Mesothelial cell of epicardium (in vitro differentiated cells): ENCODE results near the gene GALNT10. TPM values are rescaled to one million over a fixed set of nuclear protein-coding genes. Genes with fewer than 3 reads are reported as not detected.

Experiments used
- DNase-seq, 2 experiments: peaks; one replicate each; pipeline ENCODE4 v3.0.0; 2021; ENCODE audit warnings: low spot score in 2 of 2; ENCODE audit not compliant: unreplicated experiment in 2 of 2
- H3K27ac Mint-ChIP-seq: 2 replicates; pipeline ENCODE4 v1.8.0; 2021; ENCODE audit warnings: mixed read lengths
- H3K27me3 Mint-ChIP-seq: 2 replicates; pipeline ENCODE4 v1.8.0; 2021; ENCODE audit warnings: low read depth, mixed read lengths
- H3K36me3 Mint-ChIP-seq: 2 replicates; pipeline ENCODE4 v1.8.0; 2021; ENCODE audit warnings: mixed read lengths
- H3K4me1 Mint-ChIP-seq: 2 replicates; pipeline ENCODE4 v1.8.0; 2021; ENCODE audit warnings: mixed read lengths
- H3K4me3 Mint-ChIP-seq: 2 replicates; pipeline ENCODE4 v1.8.0; 2021; ENCODE audit warnings: mild to moderate bottlenecking, moderate library complexity, mixed read lengths
- H3K9me3 Mint-ChIP-seq: 2 replicates; pipeline ENCODE4 v1.8.0; 2021; ENCODE audit warnings: mixed read lengths
- total RNA-seq: library from RNA; stranded (reverse); gene quantifications from 3 replicates; pipeline ENCODE4 v1.2.1, GENCODE V29; 2021
- TF ChIP-seq, protein P1 (sequence below): fragments of 200-600 bp; sonication (generic); IDR thresholded peaks from one replicate; pipeline ENCODE4 v1.5.0; 2021; ENCODE audit warnings: antibody characterized with exemption; ENCODE audit not compliant: unreplicated experiment

The GALNT10 gene
- total RNA-seq, 1 donor from 2014 or later = 13.9 TPM

DNA sequence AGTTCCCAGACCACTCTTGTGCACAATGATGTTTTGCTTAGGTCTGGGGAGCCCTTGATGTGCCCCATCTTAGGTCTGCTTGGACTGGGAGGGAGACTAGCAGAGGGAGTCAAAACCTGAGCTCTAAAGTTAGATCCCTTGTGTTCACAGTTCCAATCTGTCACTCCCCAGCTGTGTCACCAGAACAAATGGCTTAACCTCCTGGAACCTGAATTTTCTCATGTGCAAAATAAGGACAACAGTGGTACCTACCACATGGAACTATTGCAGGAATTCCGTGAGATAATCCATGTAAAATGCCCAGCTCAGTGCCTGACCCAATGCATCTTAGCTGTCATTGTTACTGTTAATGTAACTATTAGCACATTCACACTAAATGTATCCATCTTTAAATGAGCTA, 45.5 kb downstream of the GALNT10 start:
- Mint-ChIP-seq H3K4me3 (no peak overlapping the region), H3K27me3 (no peaks in the 10 kb centered on the region), H3K27ac (no peak overlapping the region), H3K9me3 (no peaks in the 10 kb centered on the region), H3K36me3 (no peaks in the 10 kb centered on the region), H3K4me1 (peaks cover 7% of the 10 kb centered on the region)
- TF ChIP-seq, protein P1, sequence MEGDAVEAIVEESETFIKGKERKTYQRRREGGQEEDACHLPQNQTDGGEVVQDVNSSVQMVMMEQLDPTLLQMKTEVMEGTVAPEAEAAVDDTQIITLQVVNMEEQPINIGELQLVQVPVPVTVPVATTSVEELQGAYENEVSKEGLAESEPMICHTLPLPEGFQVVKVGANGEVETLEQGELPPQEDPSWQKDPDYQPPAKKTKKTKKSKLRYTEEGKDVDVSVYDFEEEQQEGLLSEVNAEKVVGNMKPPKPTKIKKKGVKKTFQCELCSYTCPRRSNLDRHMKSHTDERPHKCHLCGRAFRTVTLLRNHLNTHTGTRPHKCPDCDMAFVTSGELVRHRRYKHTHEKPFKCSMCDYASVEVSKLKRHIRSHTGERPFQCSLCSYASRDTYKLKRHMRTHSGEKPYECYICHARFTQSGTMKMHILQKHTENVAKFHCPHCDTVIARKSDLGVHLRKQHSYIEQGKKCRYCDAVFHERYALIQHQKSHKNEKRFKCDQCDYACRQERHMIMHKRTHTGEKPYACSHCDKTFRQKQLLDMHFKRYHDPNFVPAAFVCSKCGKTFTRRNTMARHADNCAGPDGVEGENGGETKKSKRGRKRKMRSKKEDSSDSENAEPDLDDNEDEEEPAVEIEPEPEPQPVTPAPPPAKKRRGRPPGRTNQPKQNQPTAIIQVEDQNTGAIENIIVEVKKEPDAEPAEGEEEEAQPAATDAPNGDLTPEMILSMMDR = no peak
- no peak for DNase-seq

DNA sequence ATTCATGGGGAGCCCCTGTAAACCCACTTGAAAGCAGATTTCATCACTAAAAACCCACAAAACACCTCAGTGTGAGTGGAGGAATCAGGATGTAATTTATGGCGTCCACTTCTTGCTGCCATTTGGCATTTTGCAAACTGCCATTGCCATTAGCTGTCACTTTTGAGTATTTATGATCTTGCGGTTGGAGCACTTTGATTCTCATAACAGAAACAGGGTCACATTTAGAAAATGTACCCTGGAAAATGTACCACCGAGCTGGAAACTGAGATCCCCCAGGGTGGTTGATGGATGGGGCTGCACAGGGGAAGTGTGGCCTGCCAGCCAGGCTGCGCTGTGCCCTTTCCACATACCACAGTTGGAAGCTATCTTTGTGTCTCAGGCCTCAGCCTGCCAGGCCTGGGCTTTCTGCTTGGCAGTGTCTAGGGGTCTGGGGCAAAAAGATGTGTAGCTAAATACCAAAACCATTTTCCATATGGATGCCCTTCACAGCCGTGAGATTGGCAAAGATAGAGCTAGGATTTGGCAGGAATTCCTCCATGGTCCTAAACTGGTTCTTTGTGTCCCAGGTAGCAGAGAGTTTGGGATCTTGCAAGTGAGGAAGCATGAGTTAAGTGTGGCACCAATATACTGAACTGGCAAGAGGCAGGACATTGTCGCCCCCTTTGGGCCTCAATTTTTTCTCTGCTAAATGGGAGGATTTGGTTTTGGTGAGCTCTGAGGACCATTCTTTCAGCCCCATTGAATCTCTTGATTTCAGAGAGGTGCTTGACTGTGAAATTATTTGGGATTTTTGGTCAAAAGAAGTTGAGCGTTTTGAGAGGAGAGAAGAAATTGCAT, 46.2 kb downstream of the GALNT10 start:
- no peaks in the 10 kb centered on the region for H3K9me3 Mint-ChIP-seq
- H3K27me3 Mint-ChIP-seq = no peaks in the 10 kb centered on the region
- H3K36me3 Mint-ChIP-seq = no peaks in the 10 kb centered on the region
- H3K27ac Mint-ChIP-seq = no peak overlapping the region
- DNase-seq = no peak
- TF ChIP-seq, protein P1 = no peak
- no peak overlapping the region for H3K4me3 Mint-ChIP-seq
- H3K4me1 Mint-ChIP-seq = peaks cover 10% of the 10 kb centered on the region

DNA sequence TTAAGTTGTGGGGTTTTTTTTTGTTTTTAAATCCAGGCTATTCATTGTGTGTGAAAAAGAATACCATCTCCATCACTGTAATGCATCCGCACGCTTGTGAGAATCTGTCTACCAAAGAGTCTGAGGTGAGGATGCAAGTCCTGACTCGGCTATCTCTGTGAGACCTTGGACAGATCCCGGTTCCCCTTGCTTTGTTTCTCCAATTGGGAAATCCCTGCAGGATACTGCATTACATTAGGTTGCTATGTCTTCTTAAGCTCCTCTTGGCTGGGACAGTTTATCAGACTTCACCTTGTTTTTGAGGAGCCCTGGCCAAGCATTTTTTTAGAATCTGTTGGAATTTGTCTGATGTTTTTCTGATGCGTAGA, 46.8 kb downstream of the GALNT10 start:
- H3K36me3 Mint-ChIP-seq = no peaks in the 10 kb centered on the region
- H3K27me3 Mint-ChIP-seq = no peaks in the 10 kb centered on the region
- TF ChIP-seq, protein P1 = no peak
- H3K27ac Mint-ChIP-seq = no peak overlapping the region
- no peak overlapping the region for H3K4me3 Mint-ChIP-seq
- DNase-seq = no peak
- peaks cover 11% of the 10 kb centered on the region for H3K4me1 Mint-ChIP-seq
- H3K9me3 Mint-ChIP-seq = no peaks in the 10 kb centered on the region

DNA sequence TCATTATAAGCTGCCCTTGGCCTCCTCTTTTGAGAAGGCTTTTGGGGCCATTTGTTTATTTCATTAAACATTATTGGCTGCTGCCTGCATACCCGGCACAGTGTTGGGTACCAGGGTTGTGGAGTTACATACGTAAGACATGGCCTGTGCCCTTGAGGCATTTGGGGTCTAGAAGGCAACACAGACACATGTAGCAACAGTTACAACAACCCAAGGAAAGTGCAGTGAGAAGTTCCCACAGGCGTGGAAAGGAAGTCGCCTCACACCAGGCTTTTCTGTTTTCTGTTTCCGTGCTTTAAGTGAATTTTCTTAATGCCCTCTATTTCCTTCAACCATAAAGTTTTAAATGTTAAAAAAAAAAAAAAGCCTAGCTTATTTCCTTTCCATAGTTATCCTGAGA, 47.4 kb downstream of the GALNT10 start:
- Mint-ChIP-seq H3K36me3 (no peaks in the 10 kb centered on the region), H3K4me1 (peaks cover 16% of the 10 kb centered on the region), H3K27me3 (no peaks in the 10 kb centered on the region), H3K9me3 (no peaks in the 10 kb centered on the region), H3K4me3 (no peak overlapping the region), H3K27ac (no peak overlapping the region)
- TF ChIP-seq, protein P1 = no peak
- DNase-seq = no peak

DNA sequence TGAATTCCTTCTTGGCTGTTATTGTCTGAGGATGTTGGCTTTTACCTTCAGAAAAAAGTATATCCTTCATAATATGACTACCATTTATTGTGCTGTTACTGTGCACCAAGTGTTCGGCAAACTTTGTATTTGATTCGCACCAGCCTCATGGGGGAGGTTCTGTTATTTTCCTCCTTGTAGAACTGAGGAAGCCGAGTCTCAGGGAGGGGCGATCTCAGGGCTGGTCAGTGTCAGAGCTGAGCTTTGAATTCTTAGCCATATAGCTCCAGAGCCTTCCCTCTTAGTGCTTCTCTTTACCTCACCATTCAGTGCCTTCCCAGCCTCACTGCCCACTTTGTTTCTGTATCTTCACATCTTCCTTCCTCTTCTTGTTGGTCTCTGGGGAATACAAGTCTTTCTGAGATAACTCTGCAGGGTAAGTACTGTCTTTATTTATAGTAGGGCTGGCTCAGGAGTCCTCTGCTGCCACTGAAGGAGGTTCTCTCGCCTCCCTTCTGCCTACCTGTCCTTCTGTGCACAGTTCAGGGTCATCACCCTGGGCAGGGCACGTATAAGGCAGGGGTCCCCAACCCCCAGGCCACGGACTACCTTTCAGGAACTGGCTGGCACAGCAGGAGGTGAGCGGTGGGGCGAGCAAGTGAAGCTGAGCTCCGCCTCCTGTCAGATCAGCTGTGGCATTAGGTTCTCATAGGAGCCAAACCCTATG, 48.4 kb downstream of the GALNT10 start:
- TF ChIP-seq, protein P1 = no peak
- no peak for DNase-seq
- H3K9me3 Mint-ChIP-seq = no peaks in the 10 kb centered on the region
- no peak overlapping the region for H3K27ac Mint-ChIP-seq
- H3K4me3 Mint-ChIP-seq = no peak overlapping the region
- no peaks in the 10 kb centered on the region for H3K27me3 Mint-ChIP-seq
- peaks cover 26% of the 10 kb centered on the region for H3K4me1 Mint-ChIP-seq
- H3K36me3 Mint-ChIP-seq = no peaks in the 10 kb centered on the region
